HepG2 (cell line): Measurements from ENCODE around the gene TPRN. TPM values are rescaled to one million over a fixed set of nuclear protein-coding genes. Genes with fewer than 3 reads are reported as not detected.

Experiments
- IRF9 ChIP-seq: sonication (generic); formaldehyde crosslinking; IDR thresholded peaks from 2 replicates; pipeline ENCODE4 v1.8.0; 2022; ENCODE audit warnings: missing genetic modification reagents, mild to moderate bottlenecking, borderline replicate concordance
- KAT2B ChIP-seq: fragments of 150-350 bp; IDR thresholded peaks from 2 replicates; pipeline ENCODE4 v1.6.1; 2014; ENCODE audit warnings: low read depth, low read length, borderline replicate concordance
- KIAA2018 ChIP-seq: sonication (generic); formaldehyde crosslinking; IDR thresholded peaks from 2 replicates; pipeline ENCODE4 v1.5.0; 2020; ENCODE audit warnings: mild to moderate bottlenecking, missing genetic modification reagents, borderline replicate concordance
- NFE2 ChIP-seq: sonication (generic); formaldehyde crosslinking; IDR thresholded peaks from 2 replicates; pipeline ENCODE4 v1.4.0; 2020; ENCODE audit warnings: missing genetic modification reagents
- RAD51 ChIP-seq: fragments of 450-650 bp; IDR thresholded peaks from 2 replicates; pipeline ENCODE4 v1.6.1; 2016; ENCODE audit warnings: borderline replicate concordance
- ZFP62 ChIP-seq: sonication (generic); formaldehyde crosslinking; IDR thresholded peaks from 2 replicates; pipeline ENCODE4 v1.4.0; 2020; ENCODE audit warnings: missing genetic modification reagents
- ZFP91 ChIP-seq: sonication (generic); formaldehyde crosslinking; IDR thresholded peaks from 2 replicates; pipeline ENCODE4 v1.9.0; 2022; ENCODE audit warnings: missing genetic modification reagents, mild to moderate bottlenecking, borderline replicate concordance
- ZMAT3 ChIP-seq: sonication (generic); formaldehyde crosslinking; conservative IDR thresholded peaks from 2 replicates; pipeline ENCODE4 v1.7.0; 2021; ENCODE audit warnings: missing genetic modification reagents
- ZNF253 ChIP-seq: sonication (generic); formaldehyde crosslinking; IDR thresholded peaks from 2 replicates; pipeline ENCODE4 v1.8.0; 2022; ENCODE audit warnings: mild to moderate bottlenecking, missing genetic modification reagents, borderline replicate concordance
- ZNF430 ChIP-seq: sonication (generic); formaldehyde crosslinking; IDR thresholded peaks from 2 replicates; pipeline ENCODE4 v1.9.0; 2021; ENCODE audit warnings: mild to moderate bottlenecking, missing genetic modification reagents
- ZNF550 ChIP-seq: sonication (generic); formaldehyde crosslinking; IDR thresholded peaks from 2 replicates; pipeline ENCODE4 v1.4.0; 2020; ENCODE audit warnings: mild to moderate bottlenecking, missing genetic modification reagents, borderline replicate concordance
- ZNF577 ChIP-seq: sonication (generic); formaldehyde crosslinking; IDR thresholded peaks from 2 replicates; pipeline ENCODE4 v1.4.0; 2020; ENCODE audit warnings: mild to moderate bottlenecking, low read depth, missing genetic modification reagents, borderline replicate concordance
- ZNF788 ChIP-seq: sonication (generic); formaldehyde crosslinking; IDR thresholded peaks from 2 replicates; pipeline ENCODE4 v1.5.0; 2020; ENCODE audit warnings: mild to moderate bottlenecking, missing genetic modification reagents, borderline replicate concordance
- ZSCAN9 ChIP-seq: IDR thresholded peaks from 2 replicates; pipeline ENCODE4 v1.6.1; 2016; ENCODE audit warnings: borderline replicate concordance
- polyA plus RNA-seq, 8 experiments: library from polyadenylated mRNA; depleted of rRNA in 3 of 8; stranded (reverse) in 7 of 8; unstranded in 1 of 8; fragments of >200 nt; fragmentation: Illumina TruSeq in 4 of 8; extraction: Trizol in 4 of 8; gene quantifications; 2 replicates each; pipeline versions ENCODE4 v1.2.1 to v1.2.3, GENCODE V29; 2011 to 2016; ENCODE audit warnings: low read depth in 4 of 8, missing spikeins in 1 of 8, mixed read lengths in 1 of 8; ENCODE audit not compliant: insufficient read depth in 1 of 8
- total RNA-seq, 5 experiments: library from RNA; depleted of rRNA; stranded (reverse); fragments of >200 nt; fragmentation: Illumina TruSeq; extraction: Trizol; gene quantifications; 2 replicates each; pipeline ENCODE4 v1.2.3, GENCODE V29; 2016; ENCODE audit warnings: low read depth in 1 of 5
- TF ChIP-seq, protein P1 (sequence below): sonication (generic); formaldehyde crosslinking; IDR thresholded peaks from 2 replicates; pipeline ENCODE4 v1.4.0; 2020; ENCODE audit warnings: missing genetic modification reagents

Gene TPRN
- total and polyA plus RNA-seq, 2 of the 13 experiments (the other 11 are each of a cell fraction or from before 2014, with no cell fraction given), result 10.1 to 19.2 TPM

DNA sequence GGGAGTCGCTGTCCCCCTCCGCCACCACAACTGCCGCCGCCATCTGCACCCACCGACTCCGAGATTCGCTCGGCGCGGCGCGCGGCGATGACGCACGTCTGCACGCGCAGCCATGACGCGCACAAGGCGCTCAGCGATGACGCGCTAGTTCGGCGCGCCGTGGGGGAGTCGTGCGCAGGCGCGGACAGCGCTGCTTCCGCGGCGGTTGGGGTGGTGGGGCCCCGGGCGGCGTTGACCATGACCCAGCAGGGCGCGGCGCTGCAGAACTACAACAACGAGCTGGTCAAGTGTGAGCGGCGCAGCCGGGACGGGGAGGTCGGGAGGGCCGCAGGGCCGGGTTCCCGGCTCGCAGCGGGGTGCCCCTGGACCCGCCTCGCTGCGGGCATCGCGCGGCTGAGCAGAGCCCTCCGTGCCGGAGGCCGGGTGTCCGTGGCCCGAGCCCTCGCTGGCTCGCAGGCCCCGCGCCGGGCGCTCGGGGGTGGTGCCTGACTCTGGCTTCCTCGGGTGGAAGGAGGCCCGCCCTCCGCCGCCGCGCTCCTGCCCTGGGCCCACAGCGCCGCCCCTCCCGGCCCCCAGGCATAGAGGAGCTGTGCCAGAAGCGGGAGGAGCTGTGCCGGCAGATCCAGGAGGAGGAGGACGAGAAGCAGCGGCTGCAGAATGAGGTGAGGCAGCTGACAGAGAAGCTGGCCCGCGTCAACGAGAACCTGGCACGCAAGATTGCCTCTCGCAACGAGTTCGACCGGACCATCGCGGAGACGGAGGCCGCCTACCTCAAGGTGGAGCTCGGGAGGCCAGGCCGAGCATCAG lies 11.8 kb downstream of the TPRN start, which contains the start of the genes ANAPC2 and SSNA1 (continued):
- TF ChIP-seq ZSCAN9 (CRISPR knock-in tag) (0 out of 2 replicates have a peak, but pooled peaks have one; percentile 58), IRF9 (peak; percentile 90; the same call in 1 of the 2 replicates), KIAA2018 (CRISPR knock-in tag) (no peak), ZNF577 (CRISPR knock-in tag) (no peak), NFE2 (no peak), ZNF253 (no peak), ZFP91 (CRISPR knock-in tag) (peak; percentile 89), RAD51 (no peak), ZNF550 (0 out of 2 replicates have a peak, but pooled peaks have one; percentile 31), KAT2B (no peak), ZNF788 (CRISPR knock-in tag) (peak; percentile 95), ZNF430 (peak; percentile 80), ZMAT3 (CRISPR knock-in tag) (no peak; the same call in 1 of the 2 replicates), ZFP62 (CRISPR knock-in tag) (peak; percentile 98)
- TF ChIP-seq, protein P1, sequence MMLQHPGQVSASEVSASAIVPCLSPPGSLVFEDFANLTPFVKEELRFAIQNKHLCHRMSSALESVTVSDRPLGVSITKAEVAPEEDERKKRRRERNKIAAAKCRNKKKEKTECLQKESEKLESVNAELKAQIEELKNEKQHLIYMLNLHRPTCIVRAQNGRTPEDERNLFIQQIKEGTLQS (CRISPR knock-in tag), result peak; percentile 65; the same call in 1 of the 2 replicates
